ENCODE measurements around the gene UROC1. TPM values are rescaled to one million over a fixed set of nuclear protein-coding genes. Genes with fewer than 3 reads are reported as not detected.

Gene UROC1
- total RNA-seq, 1 donor = not detected

DNA sequence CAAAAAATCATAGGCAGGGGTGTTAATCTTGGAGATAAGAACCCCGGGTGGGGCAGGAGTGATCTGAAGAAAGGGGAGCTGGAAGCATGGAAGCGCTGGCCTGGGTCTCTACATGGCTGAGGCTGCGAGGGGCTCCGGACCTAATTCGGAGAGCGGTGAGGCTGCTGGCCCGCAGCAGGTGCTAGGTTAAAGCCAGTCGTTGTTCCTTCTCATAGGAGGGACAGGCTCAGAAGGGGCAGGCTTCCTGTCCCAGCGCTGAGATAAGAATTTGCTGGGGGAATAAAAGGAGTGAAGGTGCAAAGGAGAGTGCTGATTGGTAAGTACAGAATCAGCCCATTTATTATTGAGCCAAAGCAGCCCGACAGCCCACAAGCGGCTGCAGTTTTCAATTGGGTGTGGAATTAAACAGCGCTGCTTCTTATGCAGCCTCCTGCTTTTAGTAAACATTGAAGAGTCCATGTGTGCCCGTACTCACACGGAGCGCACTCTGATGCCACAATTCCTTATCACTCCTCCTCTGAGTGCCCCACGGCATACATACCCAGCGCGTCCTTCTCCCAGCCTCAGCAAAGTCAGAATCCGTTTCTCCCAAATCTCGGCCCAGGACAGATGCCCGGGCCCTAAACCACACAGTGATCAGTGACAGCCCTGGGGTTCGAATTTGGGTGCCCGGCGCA is 23.5 kb upstream of the UROC1 start:
- TF ChIP-seq, protein P1, sequence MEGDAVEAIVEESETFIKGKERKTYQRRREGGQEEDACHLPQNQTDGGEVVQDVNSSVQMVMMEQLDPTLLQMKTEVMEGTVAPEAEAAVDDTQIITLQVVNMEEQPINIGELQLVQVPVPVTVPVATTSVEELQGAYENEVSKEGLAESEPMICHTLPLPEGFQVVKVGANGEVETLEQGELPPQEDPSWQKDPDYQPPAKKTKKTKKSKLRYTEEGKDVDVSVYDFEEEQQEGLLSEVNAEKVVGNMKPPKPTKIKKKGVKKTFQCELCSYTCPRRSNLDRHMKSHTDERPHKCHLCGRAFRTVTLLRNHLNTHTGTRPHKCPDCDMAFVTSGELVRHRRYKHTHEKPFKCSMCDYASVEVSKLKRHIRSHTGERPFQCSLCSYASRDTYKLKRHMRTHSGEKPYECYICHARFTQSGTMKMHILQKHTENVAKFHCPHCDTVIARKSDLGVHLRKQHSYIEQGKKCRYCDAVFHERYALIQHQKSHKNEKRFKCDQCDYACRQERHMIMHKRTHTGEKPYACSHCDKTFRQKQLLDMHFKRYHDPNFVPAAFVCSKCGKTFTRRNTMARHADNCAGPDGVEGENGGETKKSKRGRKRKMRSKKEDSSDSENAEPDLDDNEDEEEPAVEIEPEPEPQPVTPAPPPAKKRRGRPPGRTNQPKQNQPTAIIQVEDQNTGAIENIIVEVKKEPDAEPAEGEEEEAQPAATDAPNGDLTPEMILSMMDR (IDR thresholded peaks at IDR 0.05; ENCODE audit: insufficient read depth, low read depth, low read length) = no peak

DNA sequence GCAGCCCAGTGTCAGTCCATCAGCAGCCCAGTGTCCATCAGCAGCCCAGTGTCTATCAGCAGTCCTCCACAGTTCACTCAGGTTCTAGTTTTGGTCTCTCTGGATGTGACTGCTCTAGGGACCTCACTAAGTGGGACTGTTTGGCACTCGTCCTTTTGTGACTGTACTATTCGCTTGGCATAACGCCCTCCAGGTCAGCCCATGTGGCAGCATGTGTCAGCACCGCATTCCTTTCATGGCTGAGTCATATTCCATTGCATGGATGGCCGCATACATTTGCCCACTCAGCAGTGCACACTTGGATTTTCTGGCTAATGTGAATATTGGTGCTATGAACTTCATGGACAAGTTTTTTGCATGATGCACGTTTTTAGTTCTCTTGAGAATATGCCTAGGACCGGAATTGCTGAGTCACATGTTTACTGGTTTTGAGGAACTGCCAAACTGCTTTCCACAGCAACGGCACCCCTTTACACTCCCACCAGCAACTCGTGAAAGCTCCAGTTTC is 22.8 kb upstream of the UROC1 start:
- DNase-seq (ENCODE audit: low read depth) = peak; percentile 66
- TF ChIP-seq, protein P1 (IDR thresholded peaks at IDR 0.05; ENCODE audit: insufficient read depth, low read depth, low read length) = no peak
- H3K4me3 ChIP-seq (ENCODE audit: low read depth, low read length) = no peak overlapping the region

More for the DNA sequence above, 23.5 kb upstream of the UROC1 start:
- no peak for DNase-seq (ENCODE audit: low read depth)
- no peak overlapping the region for H3K4me3 ChIP-seq (ENCODE audit: low read depth, low read length)

DNA sequence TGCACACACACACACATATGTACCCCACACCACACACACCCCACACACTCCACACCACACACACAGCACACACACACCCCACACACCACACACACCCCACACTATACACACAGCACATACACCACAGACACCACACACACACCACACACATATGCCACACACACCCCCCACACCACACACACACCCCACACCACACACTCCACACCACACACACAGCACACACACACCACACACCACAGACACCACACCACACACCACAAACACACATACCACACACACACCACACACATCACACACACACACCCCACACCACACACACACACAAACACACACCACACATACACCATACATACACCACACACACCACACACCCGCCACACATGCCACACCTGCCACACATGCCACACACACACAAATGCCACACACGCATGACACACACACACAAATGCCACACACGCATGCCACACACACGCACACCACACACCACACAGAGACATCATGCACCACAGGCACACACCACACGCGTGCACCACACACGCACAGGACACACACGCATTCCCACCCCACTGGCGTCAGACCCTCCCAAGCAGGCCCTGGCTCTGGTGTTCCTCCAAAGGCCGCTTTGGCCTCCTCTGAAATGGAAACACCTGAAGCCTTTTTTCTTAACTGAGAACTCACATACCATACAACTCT is 22.1 kb upstream of the UROC1 start:
- H3K4me3 ChIP-seq (ENCODE audit: low read depth, low read length) = no peak overlapping the region
- DNase-seq (ENCODE audit: low read depth) = no peak
- TF ChIP-seq, protein P1 (IDR thresholded peaks at IDR 0.05; ENCODE audit: insufficient read depth, low read depth, low read length) = no peak

DNA sequence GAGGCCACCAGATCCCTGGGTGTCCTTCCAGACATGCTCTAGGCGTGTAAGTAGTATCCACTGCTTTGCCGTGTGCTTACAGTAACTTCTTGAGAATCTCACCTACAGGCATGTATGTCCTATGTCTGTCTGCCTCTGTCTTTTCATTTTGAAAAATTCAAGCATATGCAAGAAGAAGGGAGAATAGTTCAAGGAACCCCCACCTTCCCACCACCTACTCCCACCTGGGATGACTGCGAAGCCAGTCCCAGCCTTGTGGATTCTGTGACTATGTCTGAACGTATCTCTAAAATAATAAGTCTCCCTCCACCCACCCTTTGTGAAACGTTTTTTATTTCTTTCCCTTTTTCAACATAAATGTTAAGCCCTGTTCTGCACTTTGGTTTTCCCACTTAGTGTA is 21.4 kb upstream of the UROC1 start:
- no peak for DNase-seq (ENCODE audit: low read depth)
- TF ChIP-seq, protein P1 (IDR thresholded peaks at IDR 0.05; ENCODE audit: insufficient read depth, low read depth, low read length) = no peak
- H3K4me3 ChIP-seq (ENCODE audit: low read depth, low read length) = no peak overlapping the region

DNA sequence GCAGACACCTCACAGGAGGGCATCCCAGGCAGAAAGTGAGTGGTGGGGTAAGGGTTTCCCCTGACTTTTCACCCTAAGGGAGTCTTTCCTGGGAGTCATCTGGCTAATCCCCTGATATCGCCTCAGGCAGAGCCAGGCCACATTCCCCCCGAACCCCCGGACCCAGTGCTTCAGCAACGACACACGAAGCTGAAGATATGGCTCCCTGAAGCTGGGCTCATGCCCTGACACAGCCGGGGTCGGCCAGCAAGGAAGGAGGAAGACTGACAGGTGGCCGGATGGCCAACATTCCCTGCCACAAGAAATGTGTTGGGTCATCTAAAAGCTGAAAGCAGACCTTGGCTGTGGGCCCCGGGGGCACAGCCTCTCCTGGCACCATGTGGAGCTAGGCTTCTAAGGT is 20.7 kb upstream of the UROC1 start:
- no peak for DNase-seq (ENCODE audit: low read depth)
- TF ChIP-seq, protein P1 (IDR thresholded peaks at IDR 0.05; ENCODE audit: insufficient read depth, low read depth, low read length) = no peak
- H3K4me3 ChIP-seq (ENCODE audit: low read depth, low read length) = no peak overlapping the region

DNA sequence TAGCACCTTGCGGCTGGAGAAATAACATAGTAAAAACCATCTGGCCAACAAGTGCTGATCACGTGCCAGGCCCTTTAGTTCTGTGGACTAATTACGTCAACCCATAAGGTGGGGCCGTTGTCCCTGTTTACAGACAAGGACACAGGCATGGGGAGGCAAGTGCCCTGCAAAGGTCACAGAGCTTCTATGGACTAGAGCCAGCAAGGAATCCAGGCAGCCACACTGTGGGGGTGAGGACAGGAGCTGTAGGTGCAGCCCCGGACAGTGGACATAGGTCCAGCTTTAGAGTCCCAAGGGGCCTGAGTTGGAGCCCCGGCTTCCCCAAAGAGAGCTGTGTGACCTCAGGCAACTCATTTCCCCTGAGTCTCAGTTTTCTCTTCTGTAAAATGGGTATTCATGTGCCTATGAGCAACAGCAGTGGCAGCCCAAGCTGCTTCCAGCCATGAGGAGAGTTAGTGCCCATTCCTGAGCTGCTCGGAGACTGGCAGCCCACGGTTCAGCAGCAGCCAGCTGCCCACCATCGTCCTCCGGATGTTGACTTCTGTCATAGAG is 20.2 kb upstream of the UROC1 start:
- TF ChIP-seq, protein P1 (IDR thresholded peaks at IDR 0.05; ENCODE audit: insufficient read depth, low read depth, low read length) = no peak
- no peak overlapping the region for H3K4me3 ChIP-seq (ENCODE audit: low read depth, low read length)
- peak; percentile 8 for DNase-seq (ENCODE audit: low read depth)
